Sigmoid colon (tissue), 7 donors: Measurements from ENCODE around the gene EML6. TPM values are rescaled to one million over a fixed set of nuclear protein-coding genes. Genes with fewer than 3 reads are reported as not detected.

Source experiments
- DNase-seq: peaks from one replicate; pipeline ENCODE4 v3.0.0-alpha.2; 2019
- H3K27ac ChIP-seq, 4 donors: fragments of 200-600 bp; sonication (generic); one replicate each; pipeline ENCODE4 v1.5.1; 2016 to 2019; ENCODE audit warnings: mild to moderate bottlenecking in 1 of 4
- H3K27me3 ChIP-seq, 3 donors: fragments of 200-600 bp; sonication (generic); one replicate each; pipeline ENCODE4 v1.5.1; 2019; ENCODE audit warnings: mild to moderate bottlenecking in 1 of 3
- H3K36me3 ChIP-seq, 4 donors: fragments of 200-600 bp; sonication (generic); one replicate each; pipeline ENCODE4 v1.5.1; 2016 to 2019
- H3K4me1 ChIP-seq, 4 donors: fragments of 200-600 bp; sonication (generic); one replicate each; pipeline ENCODE4 v1.5.1; 2017 to 2019
- H3K4me3 ChIP-seq, 4 donors: fragments of 200-600 bp; sonication (generic); one replicate each; pipeline ENCODE4 v1.5.1; 2017 to 2019; ENCODE audit warnings: mild to moderate bottlenecking in 2 of 4, moderate library complexity in 1 of 4
- H3K9me3 ChIP-seq, 4 donors: fragments of 200-600 bp in 3 of 4; sonication (generic) in 3 of 4; one replicate each; pipeline versions ENCODE4 v1.5.1 to v1.6.1; 2013 to 2019
- EP300 ChIP-seq, 4 donors: sonication (generic); formaldehyde crosslinking; IDR thresholded peaks; one replicate each; pipeline ENCODE4 v1.6.1; 2017; ENCODE audit warnings: antibody characterized with exemption in 4 of 4
- POLR2A ChIP-seq, 2 donors: fragments of 450-650 bp; IDR thresholded peaks; one replicate each; pipeline ENCODE4 v1.6.1; 2016; ENCODE audit warnings: antibody characterized with exemption in 2 of 2, mild to moderate bottlenecking in 2 of 2, moderate library complexity in 2 of 2
- POLR2AphosphoS5 ChIP-seq, 4 donors: sonication (generic); formaldehyde crosslinking; IDR thresholded peaks; one replicate each; pipeline ENCODE4 v1.6.1; 2017; ENCODE audit warnings: antibody characterized with exemption in 4 of 4
- WGBS, 2 donors: extraction: QIAGEN DNeasy Blood & Tissue Kit; methylation state at CpG; one replicate each; pipeline ENCODE4 v1.1.7; 2013; 5-methylcytosine and 5-hydroxymethylcytosine counted together
- intact Hi-C: fragments of 100-400 bp; cut with DNase I; formaldehyde crosslinking; loops from one replicate; pipeline ENCODE4 v1.15.1; 2023
- polyA plus RNA-seq, 3 donors: library from polyadenylated mRNA; stranded (reverse); fragments of 200-250 nt; gene quantifications; one replicate each; pipeline ENCODE4 v1.2.3, GENCODE V29; 2013
- total RNA-seq, 4 donors: library from RNA; depleted of rRNA; stranded (reverse); fragments of >200 nt; gene quantifications; one replicate each; pipeline ENCODE4 v1.1.0, GENCODE V29; 2016
- TF ChIP-seq, protein P1 (sequence below), 4 experiments: fragments of 450-650 bp in 3 of 4; fragments of 200-600 bp in 1 of 4; IDR thresholded peaks; one replicate each; pipeline ENCODE4 v1.5.1; 2016 to 2019; ENCODE audit warnings: antibody characterized with exemption in 4 of 4, mild to moderate bottlenecking in 3 of 4, moderate library complexity in 2 of 4
- donor health status: healthy with polysubstance abuse.
- donor health status: Bipolar disorder and iron deficiency.
- donor health status: healthy.

EML6 gene
- total and polyA plus RNA-seq, 7 donors: 0.46 to 2.2 (median 1.2) TPM

DNA sequence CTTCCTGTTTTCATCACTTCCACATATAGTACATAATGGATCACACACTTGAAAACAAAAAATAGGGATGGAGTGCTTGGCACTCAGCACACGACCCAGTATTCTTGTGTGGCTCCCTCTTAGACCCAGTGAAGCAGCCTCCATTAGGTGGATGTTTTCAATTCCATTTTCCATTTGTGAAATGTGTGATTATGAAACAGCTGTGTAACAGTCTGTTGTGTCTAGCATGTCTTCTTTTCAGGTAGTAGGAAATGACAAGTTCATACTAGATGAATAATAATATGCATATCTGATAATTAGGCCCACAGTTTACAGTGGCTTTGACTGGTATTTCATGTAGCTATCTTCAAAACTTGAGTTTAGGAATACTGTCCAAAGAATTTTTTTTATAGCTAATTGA is 35.5 kb downstream of the EML6 start:
- WGBS, 2 donors: 43 to 78% methylated on average over 1 of the region's 1 CpG
- intact Hi-C loops: no loop called here
- Histone ChIP-seq H3K4me1 (no peaks in the 10 kb centered on the region), H3K9me3 (no peaks in the 10 kb centered on the region), H3K4me3 (no peak overlapping the region), H3K27me3 (no peaks in the 10 kb centered on the region), H3K36me3 (no peaks in the 10 kb centered on the region), H3K27ac (no peak overlapping the region)
- DNase-seq: no peak
- TF ChIP-seq POLR2AphosphoS5 (IDR thresholded peaks at IDR 0.05): no peak
- TF ChIP-seq POLR2A (IDR thresholded peaks at IDR 0.05): no peak
- TF ChIP-seq, protein P1, sequence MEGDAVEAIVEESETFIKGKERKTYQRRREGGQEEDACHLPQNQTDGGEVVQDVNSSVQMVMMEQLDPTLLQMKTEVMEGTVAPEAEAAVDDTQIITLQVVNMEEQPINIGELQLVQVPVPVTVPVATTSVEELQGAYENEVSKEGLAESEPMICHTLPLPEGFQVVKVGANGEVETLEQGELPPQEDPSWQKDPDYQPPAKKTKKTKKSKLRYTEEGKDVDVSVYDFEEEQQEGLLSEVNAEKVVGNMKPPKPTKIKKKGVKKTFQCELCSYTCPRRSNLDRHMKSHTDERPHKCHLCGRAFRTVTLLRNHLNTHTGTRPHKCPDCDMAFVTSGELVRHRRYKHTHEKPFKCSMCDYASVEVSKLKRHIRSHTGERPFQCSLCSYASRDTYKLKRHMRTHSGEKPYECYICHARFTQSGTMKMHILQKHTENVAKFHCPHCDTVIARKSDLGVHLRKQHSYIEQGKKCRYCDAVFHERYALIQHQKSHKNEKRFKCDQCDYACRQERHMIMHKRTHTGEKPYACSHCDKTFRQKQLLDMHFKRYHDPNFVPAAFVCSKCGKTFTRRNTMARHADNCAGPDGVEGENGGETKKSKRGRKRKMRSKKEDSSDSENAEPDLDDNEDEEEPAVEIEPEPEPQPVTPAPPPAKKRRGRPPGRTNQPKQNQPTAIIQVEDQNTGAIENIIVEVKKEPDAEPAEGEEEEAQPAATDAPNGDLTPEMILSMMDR (IDR thresholded peaks at IDR 0.05): no peak
- no peak for TF ChIP-seq EP300 (IDR thresholded peaks at IDR 0.05)

DNA sequence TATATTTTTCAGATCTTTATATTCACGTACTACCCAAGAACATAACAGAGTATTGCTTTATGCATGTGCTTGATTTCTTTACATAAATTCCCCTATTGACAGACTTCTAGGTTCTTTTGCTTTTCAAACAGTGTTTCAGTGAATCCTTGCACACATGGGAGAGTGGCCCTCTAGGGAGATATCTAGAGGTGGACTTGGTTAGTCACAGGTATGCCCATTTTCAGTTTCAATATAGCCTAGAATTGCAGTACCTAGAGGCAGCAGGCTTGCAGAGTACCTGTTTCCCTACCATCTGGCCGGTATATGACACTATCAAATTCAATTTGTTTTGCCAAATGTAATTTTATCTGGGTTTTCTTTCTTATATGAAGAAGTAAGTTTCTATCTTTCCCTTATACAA is 36.8 kb downstream of the EML6 start:
- Histone ChIP-seq H3K27ac (no peak overlapping the region), H3K27me3 (no peaks in the 10 kb centered on the region), H3K4me3 (no peak overlapping the region), H3K36me3 (no peaks in the 10 kb centered on the region), H3K4me1 (no peaks in the 10 kb centered on the region), H3K9me3 (no peaks in the 10 kb centered on the region)
- WGBS, 2 donors: 88 to 98% methylated on average over 2 of the region's 2 CpGs
- no peak for DNase-seq
- TF ChIP-seq POLR2A (IDR thresholded peaks at IDR 0.05): no peak
- TF ChIP-seq, protein P1 (IDR thresholded peaks at IDR 0.05): no peak
- TF ChIP-seq EP300 (IDR thresholded peaks at IDR 0.05): no peak
- no peak for TF ChIP-seq POLR2AphosphoS5 (IDR thresholded peaks at IDR 0.05)
- intact Hi-C loops: no loop called here

DNA sequence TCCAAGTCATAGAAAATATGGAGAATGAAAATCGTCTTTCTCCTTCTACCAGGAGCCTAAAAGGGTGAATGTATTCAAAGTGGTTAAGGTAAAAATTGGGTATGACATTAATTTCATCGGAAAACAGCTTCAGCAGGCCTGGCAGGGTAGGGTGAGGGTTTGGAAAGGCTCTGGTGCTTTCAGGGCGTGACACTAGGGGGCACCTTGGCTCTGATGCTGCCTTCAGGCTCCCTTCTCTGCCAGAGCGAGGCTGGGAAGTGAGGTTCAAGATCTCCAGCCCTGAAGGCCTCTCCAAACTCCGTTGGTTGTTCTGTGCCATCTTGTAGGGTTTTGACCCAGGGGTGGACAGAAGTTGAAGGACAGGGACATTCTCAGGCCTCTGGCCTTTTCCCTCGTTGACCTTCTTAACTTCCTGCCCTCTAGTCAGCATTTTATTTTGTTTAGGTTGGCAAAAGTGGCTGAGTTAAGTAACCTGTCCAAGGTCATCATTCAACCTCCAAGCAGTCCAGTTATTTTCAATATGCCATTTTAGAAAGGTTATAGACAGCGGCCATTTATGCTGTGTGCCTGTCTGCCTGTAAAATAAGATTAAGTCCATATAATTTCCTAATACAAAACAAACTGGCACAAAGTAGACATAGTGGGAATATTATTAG is 40.3 kb downstream of the EML6 start:
- Histone ChIP-seq H3K4me3 (no peak overlapping the region), H3K4me1 (no peaks in the 10 kb centered on the region), H3K27ac (no peak overlapping the region), H3K27me3 (no peaks in the 10 kb centered on the region), H3K36me3 (no peaks in the 10 kb centered on the region), H3K9me3 (no peaks in the 10 kb centered on the region)
- WGBS, 2 donors: 75 to 83% methylated on average over 7 of the region's 7 CpGs
- TF ChIP-seq, protein P1 (IDR thresholded peaks at IDR 0.05): no peak
- no peak for TF ChIP-seq POLR2AphosphoS5 (IDR thresholded peaks at IDR 0.05)
- TF ChIP-seq POLR2A (IDR thresholded peaks at IDR 0.05): no peak
- TF ChIP-seq EP300 (IDR thresholded peaks at IDR 0.05): no peak
- DNase-seq: no peak
- intact Hi-C loops: no loop called here

DNA sequence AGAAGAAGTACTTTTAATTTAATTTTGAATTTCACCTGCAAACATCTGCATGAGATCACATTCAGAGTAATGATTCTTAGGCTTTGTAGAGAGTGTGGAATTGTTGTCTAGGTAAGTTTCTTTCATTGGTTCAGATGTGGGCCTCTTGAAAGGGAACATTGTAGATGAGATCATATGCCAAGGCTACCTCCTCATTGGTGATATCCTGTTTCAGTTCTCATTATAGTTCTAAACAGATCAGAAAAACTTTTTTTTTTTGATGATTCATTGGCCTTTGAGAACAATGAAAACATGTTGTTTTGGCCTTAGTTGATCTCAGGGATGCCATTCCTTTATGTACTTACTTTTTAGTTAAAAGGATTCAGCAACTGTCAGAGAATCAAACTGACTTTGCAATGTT is 44.5 kb downstream of the EML6 start:
- no peak for TF ChIP-seq EP300 (IDR thresholded peaks at IDR 0.05)
- Histone ChIP-seq H3K36me3 (no peaks in the 10 kb centered on the region), H3K4me1 (no peaks in the 10 kb centered on the region), H3K9me3 (no peaks in the 10 kb centered on the region), H3K4me3 (no peak overlapping the region), H3K27me3 (no peaks in the 10 kb centered on the region), H3K27ac (no peak overlapping the region)
- intact Hi-C loops: no loop called here
- no peak for DNase-seq

DNA sequence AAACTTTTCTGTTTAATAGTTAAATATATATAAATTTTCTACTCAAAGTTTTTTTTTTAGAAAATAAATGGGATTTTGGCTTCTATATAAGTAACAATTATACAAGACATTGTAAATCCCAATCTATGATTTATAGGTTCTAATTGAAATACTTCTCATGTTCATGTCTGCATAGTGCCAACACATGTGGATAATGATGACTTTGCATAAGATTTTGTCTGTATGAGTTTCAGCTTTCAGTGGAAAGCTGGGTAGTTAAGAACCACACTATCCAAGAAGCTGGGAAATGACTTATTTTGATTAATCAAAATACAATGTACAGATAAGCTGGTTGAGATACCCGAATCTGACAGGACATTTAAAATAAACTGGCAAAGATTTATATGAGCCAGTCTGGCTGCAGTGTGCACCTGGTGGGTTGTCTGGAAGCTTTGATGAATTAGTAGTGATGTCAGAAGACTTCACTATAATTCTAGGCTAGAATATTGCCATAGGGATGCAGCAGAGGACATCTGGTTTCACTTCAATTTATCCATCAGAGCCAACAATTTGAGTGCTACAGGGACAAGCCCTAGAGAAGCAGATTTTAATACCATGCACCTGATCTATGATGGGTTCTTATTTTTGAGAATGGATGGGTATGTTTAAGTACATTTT is 45.4 kb downstream of the EML6 start:
- intact Hi-C loops: no loop called here
- H3K4me1 ChIP-seq: no peaks in the 10 kb centered on the region
- H3K36me3 ChIP-seq: no peaks in the 10 kb centered on the region
- no peak overlapping the region for H3K27ac ChIP-seq
- 34 to 58% methylated on average over 1 of the region's 1 CpG for WGBS, 2 donors
- H3K9me3 ChIP-seq: no peaks in the 10 kb centered on the region
- no peak for DNase-seq
- H3K4me3 ChIP-seq: no peak overlapping the region
- no peaks in the 10 kb centered on the region for H3K27me3 ChIP-seq
- TF ChIP-seq, protein P1 (IDR thresholded peaks at IDR 0.05): no peak
- no peak for TF ChIP-seq EP300 (IDR thresholded peaks at IDR 0.05)
- TF ChIP-seq POLR2AphosphoS5 (IDR thresholded peaks at IDR 0.05): no peak
- TF ChIP-seq POLR2A (IDR thresholded peaks at IDR 0.05): no peak
